Measurements from ENCODE around the gene RFESD. TPM values are rescaled to one million over a fixed set of nuclear protein-coding genes. Genes with fewer than 3 reads are reported as not detected.

RFESD gene
- total RNA-seq, 1 experiment from 2014 or later, result 5.0 TPM

DNA sequence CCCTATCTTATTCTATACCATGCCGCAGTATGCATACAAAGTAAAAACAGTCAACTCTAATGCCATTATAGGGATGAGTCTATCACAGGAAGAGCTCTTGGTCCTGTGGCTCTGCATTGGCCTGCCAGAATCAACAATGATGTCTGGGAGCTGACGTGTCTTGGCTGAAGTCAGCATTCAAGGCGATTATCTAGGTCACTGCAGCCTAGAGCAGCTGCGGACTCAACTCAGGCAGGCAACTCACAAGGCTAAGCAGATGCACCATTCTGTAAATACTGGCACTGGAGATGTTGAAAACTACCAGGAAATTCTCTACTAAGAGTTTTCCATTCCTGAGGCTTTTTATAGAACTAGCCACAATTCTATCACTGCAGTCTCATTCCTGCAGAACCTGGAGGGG, 23.0 kb downstream of the RFESD start:
- no peaks in the 10 kb centered on the region for H3K27me3 ChIP-seq (ENCODE audit: insufficient read depth, low read depth)
- H3K27ac ChIP-seq, result no peak overlapping the region
- no peaks in the 10 kb centered on the region for H3K79me2 ChIP-seq (ENCODE audit: low read depth)
- no peaks in the 10 kb centered on the region for H3K36me3 ChIP-seq (ENCODE audit: low read depth)
- intact Hi-C loops (cut with micrococcal nuclease; ENCODE audit: unreplicated experiment), result no loop called here
- ChIA-PET CTCF (interaction anchor here (0.6 kb wide), 1 partner anchor 675 kb away, joined by 3 read pairs; no protein-coding TSS in a partner anchor), POLR2A (ENCODE audit: unreplicated experiment) (no interaction called here)
- H3K9me2 ChIP-seq (ENCODE audit: insufficient read depth), result no peaks in the 10 kb centered on the region
- no TSS peak for BruUV-seq (replicated peaks)
- no peaks in the 10 kb centered on the region for H4K20me1 ChIP-seq (ENCODE audit: insufficient read depth)
- H3K9me3 ChIP-seq (ENCODE audit: insufficient read depth, low read depth), result no peaks in the 10 kb centered on the region
- TF ChIP-seq, protein P1, sequence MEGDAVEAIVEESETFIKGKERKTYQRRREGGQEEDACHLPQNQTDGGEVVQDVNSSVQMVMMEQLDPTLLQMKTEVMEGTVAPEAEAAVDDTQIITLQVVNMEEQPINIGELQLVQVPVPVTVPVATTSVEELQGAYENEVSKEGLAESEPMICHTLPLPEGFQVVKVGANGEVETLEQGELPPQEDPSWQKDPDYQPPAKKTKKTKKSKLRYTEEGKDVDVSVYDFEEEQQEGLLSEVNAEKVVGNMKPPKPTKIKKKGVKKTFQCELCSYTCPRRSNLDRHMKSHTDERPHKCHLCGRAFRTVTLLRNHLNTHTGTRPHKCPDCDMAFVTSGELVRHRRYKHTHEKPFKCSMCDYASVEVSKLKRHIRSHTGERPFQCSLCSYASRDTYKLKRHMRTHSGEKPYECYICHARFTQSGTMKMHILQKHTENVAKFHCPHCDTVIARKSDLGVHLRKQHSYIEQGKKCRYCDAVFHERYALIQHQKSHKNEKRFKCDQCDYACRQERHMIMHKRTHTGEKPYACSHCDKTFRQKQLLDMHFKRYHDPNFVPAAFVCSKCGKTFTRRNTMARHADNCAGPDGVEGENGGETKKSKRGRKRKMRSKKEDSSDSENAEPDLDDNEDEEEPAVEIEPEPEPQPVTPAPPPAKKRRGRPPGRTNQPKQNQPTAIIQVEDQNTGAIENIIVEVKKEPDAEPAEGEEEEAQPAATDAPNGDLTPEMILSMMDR (conservative IDR thresholded peaks at IDR 0.05), result no peak
- TF ChIP-seq EZH2 (IDR thresholded peaks at IDR 0.05; ENCODE audit: low read depth), result no peak
- no peak overlapping the region for H3K4me2 ChIP-seq
- 0 out of 2 replicates have a peak, but pooled peaks cover 1% of the 10 kb centered on the region for H3K4me1 ChIP-seq (replicated peaks; ENCODE audit: insufficient read depth)
- no peak overlapping the region for H2AFZ ChIP-seq
- H3K4me3 ChIP-seq, result no peak overlapping the region
- DNase-seq, result no peak
- H3F3A ChIP-seq (ENCODE audit: insufficient read depth, low read depth), result no peaks in the 10 kb centered on the region

DNA sequence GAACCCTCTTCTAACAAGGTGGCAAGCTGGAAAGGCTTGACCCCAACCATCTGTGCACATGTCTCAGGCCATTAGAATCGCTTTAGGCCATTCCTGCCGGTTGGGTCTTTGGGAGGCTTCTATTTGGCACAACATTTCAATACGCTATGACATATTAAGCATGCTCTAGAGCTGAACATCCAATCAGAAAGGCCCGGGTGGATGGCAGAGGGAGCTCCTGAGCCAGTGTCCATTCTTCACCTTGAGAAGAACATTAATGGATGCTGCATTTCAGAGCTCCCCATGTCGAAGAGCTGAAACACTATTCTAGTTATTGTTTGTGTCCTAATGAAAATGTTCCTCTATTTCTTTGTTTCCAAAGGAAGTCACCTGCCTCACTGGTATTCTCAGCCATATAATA, 23.4 kb downstream of the RFESD start:
- H2AFZ ChIP-seq, result no peak overlapping the region
- no peaks in the 10 kb centered on the region for H3K4me1 ChIP-seq (replicated peaks; ENCODE audit: insufficient read depth)
- no peaks in the 10 kb centered on the region for H4K20me1 ChIP-seq (ENCODE audit: insufficient read depth)
- ChIA-PET POLR2A (ENCODE audit: unreplicated experiment) (interaction anchor here (0.6 kb wide), 1 partner anchor 109 kb away, joined by 3 read pairs; no protein-coding TSS in a partner anchor), CTCF (no interaction called here)
- DNase-seq, result no peak
- TF ChIP-seq, protein P1 (conservative IDR thresholded peaks at IDR 0.05), result no peak
- TF ChIP-seq EZH2 (IDR thresholded peaks at IDR 0.05; ENCODE audit: low read depth), result no peak
- H3K36me3 ChIP-seq (ENCODE audit: low read depth), result no peaks in the 10 kb centered on the region
- H3K4me3 ChIP-seq, result no peak overlapping the region
- no peaks in the 10 kb centered on the region for H3K9me2 ChIP-seq (ENCODE audit: insufficient read depth)
- H3K4me2 ChIP-seq, result no peak overlapping the region
- no peaks in the 10 kb centered on the region for H3K27me3 ChIP-seq (ENCODE audit: insufficient read depth, low read depth)
- H3K79me2 ChIP-seq (ENCODE audit: low read depth), result no peaks in the 10 kb centered on the region
- H3K27ac ChIP-seq, result no peak overlapping the region
- BruUV-seq (replicated peaks), result no TSS peak
- intact Hi-C loops (cut with micrococcal nuclease; ENCODE audit: unreplicated experiment), result no loop called here
- H3F3A ChIP-seq (ENCODE audit: insufficient read depth, low read depth), result no peaks in the 10 kb centered on the region
- no peaks in the 10 kb centered on the region for H3K9me3 ChIP-seq (ENCODE audit: insufficient read depth, low read depth)

DNA sequence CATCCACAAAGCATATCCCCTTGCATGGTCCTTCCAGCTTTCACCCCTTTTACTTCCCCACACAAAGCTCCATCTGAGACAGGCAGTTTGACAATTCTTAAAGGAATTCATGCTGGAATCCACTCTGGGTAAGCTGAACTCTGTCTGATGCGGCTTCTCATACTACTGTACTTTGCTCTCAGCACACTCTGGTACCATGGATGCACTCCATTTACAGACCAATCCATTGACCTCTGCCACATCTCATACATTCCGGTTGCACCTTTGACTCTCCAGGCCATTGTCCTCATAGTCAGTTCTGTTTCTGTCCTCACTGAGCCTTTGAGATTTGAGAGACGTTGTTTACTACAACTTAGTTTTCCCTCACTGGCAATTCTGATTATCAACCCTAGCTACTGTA, 24.0 kb downstream of the RFESD start:
- no peaks in the 10 kb centered on the region for H3K27me3 ChIP-seq (ENCODE audit: insufficient read depth, low read depth)
- no peaks in the 10 kb centered on the region for H3K36me3 ChIP-seq (ENCODE audit: low read depth)
- intact Hi-C loops (cut with micrococcal nuclease; ENCODE audit: unreplicated experiment), result no loop called here
- H3K27ac ChIP-seq, result no peak overlapping the region
- DNase-seq, result no peak
- H4K20me1 ChIP-seq (ENCODE audit: insufficient read depth), result no peaks in the 10 kb centered on the region
- no peaks in the 10 kb centered on the region for H3K9me3 ChIP-seq (ENCODE audit: insufficient read depth, low read depth)
- TF ChIP-seq, protein P1 (conservative IDR thresholded peaks at IDR 0.05), result no peak
- TF ChIP-seq EZH2 (IDR thresholded peaks at IDR 0.05; ENCODE audit: low read depth), result no peak
- H3K4me2 ChIP-seq, result no peak overlapping the region
- H3K79me2 ChIP-seq (ENCODE audit: low read depth), result no peaks in the 10 kb centered on the region
- no peak overlapping the region for H2AFZ ChIP-seq
- ChIA-PET POLR2A (ENCODE audit: unreplicated experiment) (interaction anchor here (0.6 kb wide), 1 partner anchor 109 kb away, joined by 3 read pairs; no protein-coding TSS in a partner anchor), CTCF (no interaction called here)
- no peaks in the 10 kb centered on the region for H3K9me2 ChIP-seq (ENCODE audit: insufficient read depth)
- no peak overlapping the region for H3K4me3 ChIP-seq
- no peaks in the 10 kb centered on the region for H3K4me1 ChIP-seq (replicated peaks; ENCODE audit: insufficient read depth)
- no peaks in the 10 kb centered on the region for H3F3A ChIP-seq (ENCODE audit: insufficient read depth, low read depth)
- BruUV-seq (replicated peaks), result no TSS peak
